Transverse colon (tissue), 4 donors: Measurements from ENCODE around the gene PPP1R13B. TPM values are rescaled to one million over a fixed set of nuclear protein-coding genes. Genes with fewer than 3 reads are reported as not detected.
"Not testable (repeated sequence)": the region's sequence is repeated elsewhere in the genome, so short reads cannot be mapped to it uniquely, and the experiment has no call there.

Experiments used
- DNase-seq: peaks from one replicate; pipeline ENCODE4 v3.0.0-alpha.2; 2019
- H3K27ac ChIP-seq, 4 donors: fragments of 200-600 bp; sonication (generic); 2 replicates each; pipeline ENCODE4 v1.5.1; 2016 to 2018; ENCODE audit warnings: inconsistent platforms in 4 of 4
- H3K27me3 ChIP-seq: fragments of 200-600 bp; sonication (generic); 2 replicates; pipeline ENCODE4 v1.5.1; 2017; ENCODE audit warnings: inconsistent platforms
- H3K36me3 ChIP-seq, 4 donors: fragments of 200-600 bp; sonication (generic); 2 replicates each; pipeline ENCODE4 v1.5.1; 2017 to 2019; ENCODE audit warnings: inconsistent platforms in 4 of 4
- H3K4me1 ChIP-seq, 4 donors: fragments of 200-600 bp; sonication (generic); 2 replicates each; pipeline ENCODE4 v1.5.1; 2017 to 2020; ENCODE audit warnings: inconsistent platforms in 4 of 4
- H3K4me3 ChIP-seq, 4 donors: fragments of 200-600 bp; sonication (generic); 1 replicate in 1 of 4; 2 replicates in 3 of 4; pipeline versions ENCODE4 v1.5.1 to v1.6.1; 2017 to 2019; ENCODE audit warnings: inconsistent platforms in 4 of 4
- H3K9me3 ChIP-seq, 2 donors: fragments of 200-600 bp; sonication (generic); 2 replicates each; pipeline ENCODE4 v1.5.1; 2017 to 2019; ENCODE audit warnings: inconsistent platforms in 2 of 2
- EP300 ChIP-seq: sonication (generic); formaldehyde crosslinking; IDR thresholded peaks from one replicate; pipeline ENCODE4 v1.6.1; 2017; ENCODE audit warnings: antibody characterized with exemption, low read depth
- POLR2A ChIP-seq: fragments of 450-650 bp; IDR thresholded peaks from one replicate; pipeline ENCODE4 v1.6.1; 2016; ENCODE audit warnings: antibody characterized with exemption, mild to moderate bottlenecking, moderate library complexity
- POLR2AphosphoS5 ChIP-seq, 3 donors: sonication (generic); formaldehyde crosslinking; IDR thresholded peaks; one replicate each; pipeline ENCODE4 v1.6.1; 2016; ENCODE audit warnings: antibody characterized with exemption in 3 of 3
- WGBS, 2 donors: methylation state at CpG; one replicate each; pipeline ENCODE4 v1.1.5; 2018; ENCODE audit warnings: low coverage in 1 of 2; 5-methylcytosine and 5-hydroxymethylcytosine counted together
- in situ Hi-C, 4 donors: fragments of 200-750 bp; cut with MboI; loops; one replicate each; pipeline versions ENCODE4 v1.15.0 to v1.15.1; 2017; ENCODE audit warnings: low sequenced_read_pairs in 3 of 4, low pct_ligation_motif_present in 1 of 4, low pct_unique_long_range_greater_than_20kb in 1 of 4
- intact Hi-C: fragments of 100-400 bp; cut with DNase I; formaldehyde crosslinking; loops from one replicate; pipeline ENCODE4 v1.15.1; 2023; ENCODE audit warnings: low total_unique reads
- total RNA-seq, 4 donors: library from RNA; depleted of rRNA; stranded (reverse); fragments of >200 nt; gene quantifications; one replicate each; pipeline ENCODE4 v1.1.0, GENCODE V29; 2016
- TF ChIP-seq, protein P1 (sequence below), 5 experiments: fragments of 200-600 bp in 3 of 5; fragments of 450-650 bp in 2 of 5; sonication (generic) in 3 of 5; IDR thresholded peaks; 1 replicate in 2 of 5; 2 replicates in 3 of 5; pipeline ENCODE4 v1.5.1; 2016 to 2017; ENCODE audit warnings: antibody characterized with exemption in 5 of 5, inconsistent platforms in 3 of 5, mild to moderate bottlenecking in 2 of 5, moderate library complexity in 1 of 5

The PPP1R13B gene
- total RNA-seq, 4 donors from 2014 or later, result 31.0 to 109 (median 42.0) TPM

DNA sequence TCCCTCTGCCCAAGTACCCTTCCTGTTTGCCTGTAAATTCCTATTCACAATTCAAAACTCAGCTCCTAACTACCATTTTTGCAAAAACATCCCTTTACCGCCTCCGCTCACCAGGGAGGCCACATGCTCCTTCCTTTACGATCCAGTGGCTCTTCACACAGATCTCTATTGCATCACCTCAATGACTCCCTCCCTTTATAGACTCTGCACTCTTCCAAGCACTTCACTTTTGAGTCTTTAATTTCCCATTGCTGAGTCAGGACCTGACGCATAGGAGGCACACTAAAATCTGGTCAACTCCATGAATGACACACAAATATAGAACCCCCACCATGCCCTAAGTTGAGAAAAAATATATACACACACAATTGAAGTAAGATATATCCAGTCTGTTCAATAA is 45.9 kb downstream of the PPP1R13B start:
- TF ChIP-seq POLR2A (no peak), POLR2AphosphoS5 (IDR thresholded peaks at IDR 0.05) (no peak), EP300 (no peak)
- TF ChIP-seq, protein P1, sequence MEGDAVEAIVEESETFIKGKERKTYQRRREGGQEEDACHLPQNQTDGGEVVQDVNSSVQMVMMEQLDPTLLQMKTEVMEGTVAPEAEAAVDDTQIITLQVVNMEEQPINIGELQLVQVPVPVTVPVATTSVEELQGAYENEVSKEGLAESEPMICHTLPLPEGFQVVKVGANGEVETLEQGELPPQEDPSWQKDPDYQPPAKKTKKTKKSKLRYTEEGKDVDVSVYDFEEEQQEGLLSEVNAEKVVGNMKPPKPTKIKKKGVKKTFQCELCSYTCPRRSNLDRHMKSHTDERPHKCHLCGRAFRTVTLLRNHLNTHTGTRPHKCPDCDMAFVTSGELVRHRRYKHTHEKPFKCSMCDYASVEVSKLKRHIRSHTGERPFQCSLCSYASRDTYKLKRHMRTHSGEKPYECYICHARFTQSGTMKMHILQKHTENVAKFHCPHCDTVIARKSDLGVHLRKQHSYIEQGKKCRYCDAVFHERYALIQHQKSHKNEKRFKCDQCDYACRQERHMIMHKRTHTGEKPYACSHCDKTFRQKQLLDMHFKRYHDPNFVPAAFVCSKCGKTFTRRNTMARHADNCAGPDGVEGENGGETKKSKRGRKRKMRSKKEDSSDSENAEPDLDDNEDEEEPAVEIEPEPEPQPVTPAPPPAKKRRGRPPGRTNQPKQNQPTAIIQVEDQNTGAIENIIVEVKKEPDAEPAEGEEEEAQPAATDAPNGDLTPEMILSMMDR (IDR thresholded peaks at IDR 0.05), result no peak
- WGBS, 2 donors, result 55 to 63% methylated on average over 4 of the region's 4 CpGs
- Histone ChIP-seq H3K36me3 (no peaks in the 10 kb centered on the region), H3K4me3 (no peak overlapping the region), H3K4me1 (peaks cover 0 to 3% (median 0%) of the 10 kb centered on the region in 4 donors), H3K9me3 (no peaks in the 10 kb centered on the region), H3K27ac (no peak overlapping the region), H3K27me3 (no peaks in the 10 kb centered on the region)
- intact Hi-C loops (no loop called here), in situ Hi-C loops (loop anchor here in 3 of 4 donors (10.0 to 25.0 kb wide), 2 partner anchors 183 to 186 kb away; no protein-coding TSS in a partner anchor)
- DNase-seq, result no peak

DNA sequence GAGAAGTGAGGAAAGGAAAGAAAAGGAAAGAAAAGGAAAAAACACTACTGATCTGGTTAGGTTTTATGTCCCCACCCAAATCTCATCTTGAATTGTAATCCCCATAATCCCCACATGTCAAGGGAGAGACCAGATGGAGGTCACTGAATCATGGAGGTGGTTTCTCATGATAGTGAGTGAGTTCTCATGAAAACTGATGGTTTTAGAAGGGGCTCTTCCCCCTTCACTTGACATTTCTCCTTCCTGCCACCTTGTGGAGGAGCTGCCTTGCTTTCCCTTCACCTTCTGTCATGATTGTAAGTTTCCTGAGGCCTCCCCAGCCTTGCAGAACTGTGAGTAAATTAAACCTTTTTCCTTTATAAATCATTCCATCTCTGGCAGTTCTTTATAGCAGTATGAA is 54.2 kb downstream of the PPP1R13B start:
- not testable (repeated sequence) for H3K4me1 ChIP-seq, H3K9me3 ChIP-seq

DNA sequence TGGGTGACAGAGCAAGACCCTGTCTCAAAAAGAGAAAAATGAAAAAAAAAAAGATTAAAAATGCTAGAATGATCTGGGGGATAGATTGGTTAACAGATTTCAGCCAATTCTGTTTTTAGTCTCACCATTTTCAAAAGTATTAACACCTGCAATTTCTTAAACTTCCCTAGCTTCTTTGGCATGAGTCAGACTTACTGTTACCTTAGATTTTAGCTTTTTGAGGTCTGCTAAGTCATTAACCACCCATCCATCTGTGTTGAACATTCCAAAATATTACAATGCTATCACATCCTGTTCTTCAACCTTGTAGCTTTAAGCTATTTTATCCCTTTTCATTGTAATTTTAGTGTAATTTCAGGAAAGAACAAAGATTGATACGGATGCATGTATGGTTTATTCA is 59.3 kb downstream of the PPP1R13B start:
- Histone ChIP-seq H3K4me1 (no peaks in the 10 kb centered on the region), H3K27ac (no peak overlapping the region), H3K4me3 (no peak overlapping the region), H3K36me3 (no peaks in the 10 kb centered on the region), H3K9me3 (no peaks in the 10 kb centered on the region), H3K27me3 (no peaks in the 10 kb centered on the region)
- intact Hi-C loops (no loop called here), in situ Hi-C loops (no loop called here)
- WGBS, 2 donors, result 67 to 83% methylated on average over 1 of the region's 1 CpG
- TF ChIP-seq, protein P1 (IDR thresholded peaks at IDR 0.05), result no peak
- no peak for TF ChIP-seq POLR2A
- no peak for DNase-seq

More for the DNA sequence above, 54.2 kb downstream of the PPP1R13B start:
- intact Hi-C loops, H3K36me3 ChIP-seq, in situ Hi-C loops, H3K27ac ChIP-seq, DNase-seq, H3K27me3 ChIP-seq, H3K4me3 ChIP-seq: not testable (repeated sequence)

DNA sequence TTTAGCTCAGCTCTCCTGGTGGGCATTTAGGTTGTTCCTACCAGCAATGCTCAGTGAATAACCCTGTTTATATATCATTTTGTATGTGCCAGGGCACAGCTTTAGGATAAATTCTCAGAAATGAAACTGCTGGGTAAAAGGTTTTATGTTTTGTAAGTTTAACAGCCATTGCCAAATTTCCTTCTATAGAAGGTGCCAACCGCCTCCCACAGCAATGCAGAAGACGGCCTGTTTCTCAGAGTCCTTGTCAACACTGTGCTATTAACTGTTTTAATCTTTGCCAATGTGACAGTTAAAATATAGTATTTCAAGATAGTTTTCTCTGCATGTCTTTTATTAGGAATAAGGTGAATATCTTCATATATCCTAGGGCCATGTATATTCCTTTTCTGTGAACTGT is 65.0 kb downstream of the PPP1R13B start:
- H3K27me3 ChIP-seq, result no peaks in the 10 kb centered on the region
- intact Hi-C loops, result no loop called here
- H3K9me3 ChIP-seq, result no peaks in the 10 kb centered on the region
- H3K4me1 ChIP-seq, result no peaks in the 10 kb centered on the region
- H3K27ac ChIP-seq, result no peak overlapping the region
- H3K36me3 ChIP-seq, result no peaks in the 10 kb centered on the region
- TF ChIP-seq POLR2A (no peak), POLR2AphosphoS5 (IDR thresholded peaks at IDR 0.05) (no peak), EP300 (no peak)
- TF ChIP-seq, protein P1 (IDR thresholded peaks at IDR 0.05), result no peak
- WGBS, 2 donors, result 87 to 90% methylated on average over 2 of the region's 2 CpGs
- no peak for DNase-seq
- no peak overlapping the region for H3K4me3 ChIP-seq
- in situ Hi-C loops, result no loop called here

DNA sequence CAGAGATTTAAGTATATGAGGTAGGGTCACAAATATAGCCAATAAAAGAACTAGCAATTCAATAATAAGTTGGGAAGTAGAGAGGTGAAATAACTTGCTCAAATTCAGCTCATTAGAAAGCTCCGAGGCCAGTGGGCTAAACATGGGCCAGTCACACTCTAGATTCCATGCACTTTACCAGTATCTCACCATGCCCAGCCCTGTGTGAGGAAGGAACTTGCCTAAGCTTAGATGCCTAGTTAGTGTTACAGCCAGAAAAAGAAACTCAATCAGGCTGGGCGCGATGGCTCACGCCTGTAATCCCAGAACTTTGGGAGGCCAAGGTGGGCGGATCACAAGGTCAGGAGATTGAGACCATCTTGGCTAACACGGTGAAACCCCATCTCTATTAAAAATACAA is 71.1 kb downstream of the PPP1R13B start:
- H3K27ac ChIP-seq, H3K4me3 ChIP-seq, H3K27me3 ChIP-seq, intact Hi-C loops, H3K9me3 ChIP-seq, in situ Hi-C loops, DNase-seq, H3K4me1 ChIP-seq, H3K36me3 ChIP-seq: not testable (repeated sequence)
- WGBS, 2 donors, result 95 to 100% methylated on average over 1 to 6 of the region's 6 CpGs
